ENCODE data around the gene SORL1.

SORL1 gene

DNA sequence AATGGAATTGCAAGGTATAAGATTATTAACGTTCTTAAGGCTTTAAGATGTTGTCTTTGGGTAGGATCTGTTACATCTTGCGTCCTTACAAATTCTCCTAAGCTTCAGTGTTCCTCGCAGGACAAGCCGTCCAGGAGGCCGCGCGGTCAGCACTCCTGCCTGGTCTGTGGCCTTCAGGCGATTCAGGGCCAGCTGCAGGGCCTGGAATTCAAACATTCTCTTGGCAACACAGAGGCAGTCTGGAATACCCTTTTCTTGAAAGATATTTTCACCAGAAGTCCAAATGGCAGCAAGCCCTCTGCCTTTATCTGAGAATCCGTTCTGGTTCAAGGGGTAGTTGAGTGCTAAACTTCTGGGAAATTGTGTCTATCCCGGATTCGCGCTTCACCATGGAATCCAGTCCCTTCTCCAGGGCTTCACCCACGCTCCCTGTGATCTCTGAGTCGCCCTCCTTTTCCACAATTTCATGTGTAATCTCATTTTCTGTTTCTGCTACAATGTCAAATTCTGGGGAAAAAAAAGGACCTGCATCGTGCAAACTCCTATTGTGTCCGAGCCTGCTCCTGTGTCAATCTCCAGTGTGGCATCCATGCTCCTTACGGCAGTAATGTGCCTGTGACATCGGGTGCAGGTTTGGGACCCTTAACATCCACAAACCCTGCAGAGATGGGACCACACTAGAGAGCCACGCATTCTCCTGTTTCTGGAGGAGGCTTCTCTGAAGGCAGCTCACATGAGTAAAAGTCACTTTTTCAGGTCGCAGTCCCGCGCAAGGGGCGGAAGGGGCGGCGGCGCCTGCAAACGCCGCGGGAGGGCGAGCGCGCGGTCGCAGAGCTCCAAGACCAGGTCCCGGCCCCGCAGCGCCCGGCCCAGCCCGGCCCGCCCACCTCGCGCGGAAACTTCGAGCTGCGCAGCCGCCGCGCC lies 25.4 kb upstream of the SORL1 start:
- no peak for DNase-seq (ENCODE audit: low spot score)

DNA sequence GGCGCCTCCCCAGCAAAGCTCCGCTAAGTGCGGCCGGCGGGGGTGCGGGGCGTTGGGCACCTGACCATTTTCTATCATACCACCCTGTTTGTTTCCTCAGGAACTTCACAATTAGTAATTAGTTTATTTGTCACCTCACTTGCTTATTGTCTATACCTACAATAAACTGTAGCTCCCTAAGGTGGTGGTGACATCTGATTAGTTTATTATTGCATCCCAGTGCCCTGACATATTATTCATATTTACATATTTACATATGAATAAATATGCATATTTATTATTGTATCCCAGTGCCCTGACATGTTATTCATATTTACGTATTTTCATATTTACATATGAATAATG lies 24.7 kb upstream of the SORL1 start:
- DNase-seq (ENCODE audit: low spot score) = no peak

DNA sequence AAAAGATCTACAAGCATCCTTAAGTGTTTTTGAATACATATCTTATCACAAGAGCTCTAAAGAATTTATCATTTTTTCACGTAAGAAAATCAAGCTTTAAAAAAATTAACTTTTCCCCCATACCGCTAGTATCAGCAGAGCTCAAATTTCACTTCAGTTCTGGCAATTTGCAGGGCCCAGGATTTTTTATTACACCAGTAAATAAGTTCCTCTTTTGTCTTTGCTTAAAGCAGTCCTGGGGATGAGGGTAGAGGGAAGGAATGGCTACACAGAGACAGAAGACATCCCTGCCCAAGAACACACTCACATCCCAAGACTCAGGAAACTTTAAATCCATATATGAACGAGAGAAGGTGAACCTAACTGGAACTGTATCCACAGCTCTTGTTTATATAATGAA lies 22.6 kb upstream of the SORL1 start:
- no peak for DNase-seq (ENCODE audit: low spot score)

DNA sequence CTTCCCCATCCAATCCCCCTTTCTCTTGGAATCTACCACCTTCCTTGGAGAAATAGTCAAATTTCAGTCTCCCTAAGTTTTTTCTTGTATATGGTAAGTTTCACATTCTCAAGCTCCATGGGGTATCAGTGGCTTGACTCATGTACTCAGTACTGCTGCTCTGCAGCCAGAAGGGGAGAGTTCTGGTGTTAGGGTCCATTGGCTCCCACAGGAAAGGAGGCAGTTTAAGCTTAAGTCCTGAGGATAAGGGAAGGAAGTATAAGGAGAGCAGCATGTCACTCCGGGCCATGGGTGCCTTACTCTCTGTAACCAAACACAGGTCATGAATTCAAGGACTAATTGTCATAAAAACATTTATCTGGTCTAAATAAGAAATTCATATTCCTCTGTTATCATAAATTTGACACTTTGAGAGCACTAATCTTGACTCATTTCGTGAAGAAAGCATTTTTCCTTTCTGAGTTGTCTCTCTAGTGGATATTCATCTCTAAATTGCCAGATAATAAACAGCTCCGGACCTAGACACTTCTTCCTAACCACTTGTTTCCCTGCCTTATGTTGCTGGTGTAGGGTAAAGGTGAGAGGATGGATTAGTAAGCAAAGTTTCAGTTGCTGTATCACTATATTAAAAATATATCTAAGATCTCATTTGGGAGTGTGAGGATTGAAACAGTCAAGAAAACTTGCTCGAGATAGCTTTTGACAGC lies 20.1 kb upstream of the SORL1 start:
- DNase-seq (ENCODE audit: low spot score) = no peak

DNA sequence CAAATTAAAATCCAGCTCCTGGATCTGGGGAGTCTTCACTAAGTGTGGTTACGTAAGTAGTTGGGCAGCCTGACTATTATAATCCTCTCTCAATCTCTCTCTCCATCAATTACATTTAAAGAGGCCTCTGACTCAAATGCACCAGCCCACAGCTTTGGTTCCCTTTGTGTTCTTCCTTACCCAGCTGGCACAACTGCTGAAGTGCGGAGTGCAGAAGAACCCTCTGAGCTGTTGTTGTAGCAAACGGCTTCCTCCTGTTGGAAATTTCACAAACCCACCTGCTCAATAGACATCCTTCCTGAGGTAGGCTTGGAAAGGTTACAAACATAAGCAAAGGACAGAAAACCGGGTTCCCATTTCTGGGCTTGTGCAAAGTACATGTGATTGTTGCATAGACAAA lies 17.0 kb upstream of the SORL1 start:
- no peak for DNase-seq (ENCODE audit: low spot score)

DNA sequence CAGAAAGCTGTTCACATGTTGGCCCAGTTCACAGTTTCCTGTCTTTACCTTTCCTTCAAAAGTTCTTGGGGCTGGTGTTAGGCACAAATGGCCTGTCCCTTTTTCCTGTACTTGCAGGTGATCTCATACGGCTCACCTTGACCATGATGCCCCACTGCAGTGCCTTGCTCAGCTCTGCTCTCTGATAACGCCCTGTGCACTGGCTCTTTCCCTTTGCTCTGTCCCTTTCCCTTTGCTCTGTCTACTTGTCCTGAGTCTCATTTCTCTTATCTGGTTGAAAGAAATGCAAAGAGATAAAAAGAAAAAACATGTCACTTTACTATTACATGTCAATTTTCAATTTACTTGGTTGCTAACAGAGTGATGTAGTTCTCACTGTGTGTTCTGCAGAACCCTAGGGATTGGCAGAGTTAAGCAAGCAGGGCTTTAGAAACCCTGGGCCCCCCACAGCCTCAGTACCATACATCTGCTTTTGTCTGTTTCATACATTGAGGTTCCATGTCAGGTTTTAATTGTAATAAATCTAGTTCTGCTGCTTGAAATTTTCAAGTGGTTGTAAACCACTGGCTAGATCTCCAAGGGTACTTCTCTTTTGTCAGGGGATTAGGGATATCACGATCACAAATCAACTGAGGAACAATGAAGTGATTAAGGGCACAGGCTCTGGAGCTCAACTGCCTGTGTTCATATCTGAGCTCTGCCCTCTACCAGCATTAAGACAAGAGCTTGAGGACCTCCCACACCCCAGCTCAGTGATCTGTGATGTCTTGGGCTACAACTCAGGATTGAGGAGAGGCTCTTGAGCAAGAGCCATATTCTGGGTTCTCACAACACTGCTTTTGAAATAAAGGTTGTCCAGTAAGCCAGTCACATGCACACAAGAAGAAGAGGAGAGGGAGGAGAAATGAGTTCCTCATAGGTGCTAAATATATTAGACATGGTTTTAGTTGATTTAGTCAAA lies 16.3 kb upstream of the SORL1 start:
- DNase-seq (ENCODE audit: low spot score) = no peak

DNA sequence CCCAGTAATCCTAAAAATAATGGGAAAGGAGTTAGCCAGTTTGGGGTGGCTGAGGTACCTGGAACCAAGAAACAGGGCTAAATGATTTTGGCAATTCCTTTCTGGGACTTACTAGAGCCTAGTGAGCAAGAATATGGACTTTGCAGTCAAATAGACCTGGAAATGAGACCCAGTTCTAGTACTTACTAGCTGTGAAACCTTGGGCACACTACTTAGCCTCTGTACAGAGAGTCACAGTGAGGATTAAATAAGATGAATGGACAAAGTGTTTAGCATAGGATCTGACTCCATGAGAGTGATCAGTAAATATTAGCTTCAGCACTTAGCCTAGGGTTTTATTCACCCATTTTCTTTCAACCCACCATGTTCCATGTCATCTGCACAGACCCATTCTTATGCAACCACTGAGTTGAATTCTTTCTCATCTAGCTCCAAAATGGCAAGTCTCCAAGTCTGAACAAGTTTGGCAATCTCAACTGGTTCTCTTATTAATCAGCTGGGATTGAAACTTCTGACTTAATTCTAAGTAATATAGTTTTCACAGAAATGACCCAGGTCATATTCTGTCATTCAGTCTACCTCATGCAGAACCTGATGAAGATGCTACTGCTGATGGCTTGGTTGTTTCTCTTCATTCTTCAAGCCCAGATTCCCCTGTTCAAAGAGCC lies 15.0 kb upstream of the SORL1 start:
- DNase-seq (ENCODE audit: low spot score) = no peak

DNA sequence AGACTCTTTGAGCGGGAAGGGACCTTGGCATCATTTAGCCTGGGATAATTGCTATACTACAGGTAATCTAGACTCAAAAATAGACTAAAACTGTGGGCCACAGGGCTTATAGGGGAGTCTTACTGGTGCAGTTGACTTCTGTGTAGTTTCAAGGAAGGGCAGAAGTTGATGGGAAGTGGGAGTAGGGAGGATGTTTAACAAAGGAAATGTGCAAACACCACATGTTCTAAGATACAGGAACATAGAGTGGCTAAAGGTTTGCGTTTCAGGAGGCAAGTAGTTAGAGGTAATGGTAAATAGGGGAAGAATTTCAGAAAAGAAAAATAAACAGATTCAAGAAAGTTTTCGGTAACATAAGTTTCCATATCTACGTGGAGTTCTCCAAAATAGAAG lies 14.4 kb upstream of the SORL1 start:
- no peak for DNase-seq (ENCODE audit: low spot score)

DNA sequence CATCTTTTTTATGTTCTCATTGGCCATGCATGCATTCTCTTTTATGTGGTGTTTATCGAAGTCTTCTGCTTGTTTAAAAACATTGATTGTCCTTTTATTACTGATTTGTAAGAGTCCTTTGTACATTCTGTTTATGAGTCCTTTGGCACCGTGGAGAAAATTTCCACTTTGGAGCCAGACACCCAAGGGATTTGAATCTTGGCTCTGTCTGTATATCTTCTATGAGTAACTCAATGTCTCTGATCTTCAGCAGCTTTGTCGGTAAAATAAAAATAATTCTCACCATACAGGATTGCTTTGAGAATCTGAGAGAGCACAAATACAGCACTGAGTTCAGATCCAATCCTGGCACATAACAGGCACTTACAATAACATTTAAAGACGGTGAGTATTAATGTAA lies 12.8 kb upstream of the SORL1 start:
- DNase-seq (ENCODE audit: low spot score) = no peak

DNA sequence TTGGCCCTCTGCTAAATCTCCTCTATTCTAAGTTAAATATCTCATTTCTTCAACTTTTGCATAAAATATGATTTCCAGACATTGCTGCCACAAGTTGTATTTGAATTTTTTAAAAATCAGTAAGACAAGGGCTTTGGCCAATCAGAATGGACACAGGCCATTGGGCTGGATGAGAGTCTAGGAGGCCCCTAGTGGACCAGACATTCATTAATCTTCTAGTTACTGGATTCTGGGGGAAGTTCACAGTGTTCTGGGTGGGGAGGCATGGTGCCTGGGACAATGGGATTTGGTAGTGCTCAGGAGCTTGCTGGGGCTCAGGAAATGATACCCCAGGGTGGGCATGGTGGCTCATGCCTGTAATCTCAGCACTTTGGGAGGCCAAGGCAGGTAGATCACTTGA lies 12.4 kb upstream of the SORL1 start:
- no peak for DNase-seq (ENCODE audit: low spot score)

DNA sequence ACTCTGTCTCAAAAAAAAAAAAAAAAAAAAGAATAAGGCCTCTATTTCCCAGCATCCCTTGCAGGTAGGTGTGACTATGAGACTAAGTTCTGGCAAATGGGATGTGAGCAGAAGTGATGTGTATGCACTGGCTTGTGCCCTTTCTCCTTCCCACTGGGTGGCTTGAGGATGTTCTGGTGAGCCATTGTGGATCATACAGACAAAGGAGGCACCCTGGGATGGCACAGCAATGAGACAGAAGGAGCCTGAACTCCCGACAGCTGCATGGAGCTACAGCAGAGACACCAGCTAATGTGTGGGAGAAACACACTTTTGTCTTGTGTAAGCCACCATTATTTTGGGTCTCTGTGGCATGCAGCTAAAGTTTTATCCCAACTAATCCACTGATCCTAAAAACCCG lies 10.6 kb upstream of the SORL1 start:
- no peak for DNase-seq (ENCODE audit: low spot score)

DNA sequence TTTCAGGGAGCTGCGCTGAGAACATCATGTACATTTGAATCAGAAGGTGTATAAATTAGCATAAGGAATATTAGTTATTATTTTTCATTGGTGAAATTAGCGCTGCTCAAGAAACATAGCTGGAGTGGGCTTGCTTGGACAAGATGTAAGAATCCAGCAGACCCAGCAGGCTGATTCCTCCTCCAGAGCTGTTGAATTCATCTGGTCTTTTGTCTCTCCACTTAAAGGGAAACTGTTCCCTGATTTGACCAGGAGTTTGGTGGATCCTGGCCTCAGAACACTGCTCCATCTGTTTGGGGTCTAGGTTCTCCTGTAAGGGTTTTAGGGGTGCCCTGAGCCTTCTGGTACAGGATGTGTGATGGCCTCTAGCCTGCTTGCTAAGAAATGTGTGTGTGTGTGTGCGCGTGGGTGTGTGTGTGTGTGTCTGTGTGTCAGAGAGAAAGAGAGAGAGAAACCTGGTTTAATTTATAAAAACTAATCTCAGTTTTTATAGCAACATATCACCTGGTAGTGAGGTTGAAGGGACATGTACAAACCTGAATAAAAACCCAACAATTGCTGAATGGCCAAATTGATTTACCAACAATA lies 8.3 kb upstream of the SORL1 start:
- peak; percentile 59 for DNase-seq (ENCODE audit: low spot score)

DNA sequence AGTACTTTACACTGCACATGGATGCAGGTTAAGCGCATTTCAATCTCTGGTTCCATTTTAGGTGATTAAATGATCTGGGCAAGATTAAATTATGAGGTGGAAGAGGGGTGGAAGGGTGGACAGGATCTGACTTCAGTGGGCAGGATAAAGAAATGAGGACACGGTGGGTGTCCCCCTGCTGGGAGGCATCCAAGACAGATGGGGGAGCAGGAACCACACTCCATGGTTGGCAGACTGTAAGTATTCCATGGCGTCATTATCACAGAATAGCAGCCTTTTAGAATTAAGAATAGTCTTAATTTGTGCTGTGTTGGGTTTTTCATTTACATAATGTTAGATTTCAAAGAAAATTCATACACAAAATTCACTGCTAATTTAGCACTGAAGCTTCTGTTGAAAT lies 7.6 kb upstream of the SORL1 start:
- peak; percentile 63 for DNase-seq (ENCODE audit: low spot score)

DNA sequence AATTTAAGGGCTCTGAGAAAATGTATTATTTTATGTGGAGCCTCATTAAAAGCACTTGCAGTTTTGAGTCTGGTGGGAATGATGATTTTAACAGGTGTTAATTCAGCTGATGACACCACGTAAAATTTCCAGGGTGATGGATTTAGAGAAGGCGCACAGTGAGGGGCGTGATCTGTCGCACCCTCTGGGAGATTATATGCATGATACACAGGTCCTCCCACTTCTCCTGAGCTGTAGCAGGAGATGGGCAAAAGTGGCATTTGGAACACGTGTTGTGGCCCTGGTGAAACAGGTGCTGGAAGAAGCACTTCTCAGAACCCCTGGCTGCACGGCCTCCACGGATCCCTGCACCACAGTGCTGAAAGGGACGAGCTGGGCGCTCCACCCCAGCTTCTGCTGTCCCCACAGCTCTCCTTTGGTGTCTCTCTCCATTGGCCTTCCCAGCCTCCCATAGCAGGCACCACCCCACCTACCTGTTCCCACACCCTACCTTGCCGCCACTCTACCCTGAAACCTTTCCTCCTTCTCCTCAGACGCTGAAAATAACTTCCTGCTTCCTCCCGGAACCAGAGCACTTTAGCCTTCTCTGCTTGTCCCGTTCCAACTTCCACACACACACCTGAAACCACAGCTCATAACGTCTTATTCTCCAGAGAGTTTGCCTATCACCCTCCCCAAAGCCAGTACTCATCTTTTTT lies 6.9 kb upstream of the SORL1 start:
- no peak for DNase-seq (ENCODE audit: low spot score)

DNA sequence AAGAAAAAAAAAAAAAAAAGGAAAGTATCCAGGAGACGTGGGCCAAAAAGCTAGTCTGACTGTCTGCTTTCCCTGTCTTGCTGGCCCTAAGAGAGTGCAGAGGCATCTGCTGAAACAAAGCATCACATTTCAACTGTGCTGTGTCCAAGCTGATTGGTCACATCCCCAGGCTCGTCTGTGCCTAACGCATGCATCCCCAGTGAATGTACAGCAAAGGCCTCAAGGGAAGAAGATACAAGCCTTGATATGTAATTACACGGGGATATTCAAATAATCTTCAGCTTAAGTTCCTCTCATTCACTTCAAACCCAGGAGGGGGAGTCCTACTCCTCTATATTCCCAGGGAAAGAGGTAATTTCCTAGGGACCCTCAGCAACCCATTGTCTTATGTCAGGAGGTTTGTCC lies 5.4 kb upstream of the SORL1 start:
- DNase-seq (ENCODE audit: low spot score) = no peak

DNA sequence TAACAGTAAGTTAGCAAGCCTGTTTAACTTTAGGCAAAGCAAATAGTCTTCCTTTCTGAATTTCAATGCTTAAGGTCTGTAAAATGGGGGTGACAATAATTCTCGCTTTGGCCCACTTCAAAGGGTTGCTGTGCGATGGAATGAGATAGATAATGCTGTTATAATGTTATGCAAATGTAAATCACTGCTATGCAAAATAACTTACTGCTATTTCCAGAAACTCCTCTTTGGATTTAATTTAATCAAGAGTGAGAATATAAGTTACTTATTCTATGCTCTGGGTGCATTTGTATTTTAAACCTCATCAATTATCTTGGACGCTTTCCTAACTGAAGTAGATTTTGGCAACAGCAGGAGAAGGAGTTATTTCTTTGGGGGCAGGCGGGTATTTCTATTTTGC lies 4.1 kb upstream of the SORL1 start:
- no peak for DNase-seq (ENCODE audit: low spot score)

DNA sequence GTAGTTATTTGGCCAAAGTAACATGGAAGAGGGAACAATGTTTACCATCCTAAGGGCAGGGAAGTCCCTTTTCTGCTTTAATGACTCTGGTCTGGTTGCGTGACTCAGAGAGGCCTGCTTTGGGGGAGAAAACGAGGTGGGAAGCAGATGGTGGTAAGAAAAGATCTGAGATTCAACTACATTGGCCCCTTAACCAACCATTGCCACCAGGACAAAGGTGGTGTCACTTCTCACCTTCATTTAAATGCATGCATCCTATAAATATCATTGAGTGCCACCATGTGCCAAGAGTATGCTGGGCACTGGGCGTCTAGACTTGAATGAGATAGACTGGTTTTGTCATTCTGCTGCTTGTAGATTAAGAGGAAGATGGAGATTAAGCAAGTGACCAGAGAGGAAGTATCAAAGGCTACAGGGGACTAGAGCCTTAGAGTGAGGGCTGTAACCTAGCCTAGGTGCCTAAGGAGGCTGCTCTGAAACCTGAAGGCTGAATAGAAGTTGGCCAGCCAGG lies 3.6 kb upstream of the SORL1 start:
- no peak for DNase-seq (ENCODE audit: low spot score)

DNA sequence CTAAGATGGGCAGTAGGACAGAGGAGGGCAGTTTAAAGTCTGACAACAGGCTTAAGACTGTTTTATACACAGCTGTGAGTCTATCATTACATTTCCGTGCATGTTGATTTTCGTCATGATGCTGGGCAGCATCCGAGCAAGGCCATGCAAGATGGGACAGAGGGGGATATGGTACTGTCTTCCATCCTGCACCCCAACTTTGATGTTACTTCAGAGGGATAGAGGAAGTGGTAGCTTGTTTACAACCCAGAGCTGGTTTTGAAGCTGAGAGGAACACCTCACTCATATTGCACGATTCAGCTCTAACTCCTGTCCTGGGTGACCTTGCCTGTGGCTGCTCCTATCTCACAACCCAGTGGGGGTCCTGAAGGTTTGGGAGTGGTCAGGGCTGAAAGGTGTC lies 3.0 kb upstream of the SORL1 start:
- DNase-seq (ENCODE audit: low spot score) = no peak

DNA sequence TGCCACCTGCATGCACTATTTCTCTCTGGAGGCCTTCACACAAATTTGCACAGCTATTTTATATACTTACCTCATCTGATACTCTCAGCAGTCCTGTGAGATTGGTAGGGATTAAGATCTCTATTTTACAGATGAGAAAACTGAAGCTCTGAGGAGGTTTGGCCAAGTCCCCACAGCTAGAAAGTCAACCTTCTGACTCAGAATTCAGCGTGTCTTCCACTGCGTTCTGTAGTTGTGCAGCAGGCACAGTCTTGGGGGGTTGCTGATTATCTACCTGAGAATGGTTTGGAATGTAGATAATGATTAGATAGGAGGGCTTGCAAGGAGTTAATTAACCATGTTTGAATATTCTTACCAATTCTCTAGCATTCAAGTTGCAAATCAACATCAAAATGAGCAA lies 2.5 kb upstream of the SORL1 start:
- no peak for DNase-seq (ENCODE audit: low spot score)

DNA sequence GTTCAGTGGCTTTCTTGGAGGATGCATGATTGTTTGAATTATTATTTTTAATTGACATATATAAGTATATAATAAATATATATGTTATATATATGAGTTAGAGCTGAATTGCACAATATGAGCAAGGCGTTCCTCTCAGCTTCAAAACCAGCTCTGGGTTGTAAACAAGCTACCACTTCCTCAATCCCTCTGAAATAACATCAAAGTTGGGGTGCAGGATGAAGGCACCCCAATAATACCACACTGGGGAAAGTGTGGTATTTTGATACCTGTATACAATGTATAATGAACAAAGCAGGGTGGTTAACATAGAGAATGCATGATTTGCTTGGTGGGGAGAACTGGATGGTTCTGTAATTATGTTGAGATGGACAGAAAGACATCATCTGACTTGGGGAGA lies 1.7 kb upstream of the SORL1 start:
- DNase-seq (ENCODE audit: low spot score) = no peak

Data from cerebellar cortex (tissue), 1 donor.